GM12878 (cell line): ENCODE measurements around the gene COL27A1. TPM values are rescaled to one million over a fixed set of nuclear protein-coding genes. Genes with fewer than 3 reads are reported as not detected.

Experiments
- ATAC-seq: fragments of 200-7000 bp; cut with Tn5 transposase; 3 replicates; pipeline ENCODE4 v1.9.1; 2020; ENCODE audit warnings: mild to moderate bottlenecking, moderate library complexity
- BruUV-seq: library from RNA; stranded (reverse); fragments of 400-500 nt; replicated peaks from 2 replicates; lab custom pipeline; 2021; lab: Mats Ljungman, UMichigan
- CTCF ChIA-PET: fragments of 300-600 bp; sonication (Branson Sonifier 250); formaldehyde crosslinking; extraction: SDS; loops from one replicate; lab custom pipeline; 2021; ENCODE audit warnings: inconsistent platforms; lab: Yijun Ruan, JAX
- POLR2A ChIA-PET: fragments of 350-600 bp; formaldehyde crosslinking; extraction: SDS; loops from one replicate; lab custom pipeline; 2021; ENCODE audit warnings: inconsistent platforms; lab: Charles Lee
- RAD21 ChIA-PET: fragments of 300-600 bp; sonication (Branson Sonifier 250); formaldehyde crosslinking; loops from one replicate; lab custom pipeline; 2023; ENCODE audit warnings: antibody characterized with exemption; ENCODE audit not compliant: unreplicated experiment; lab: Charles Lee
- SMC1A ChIA-PET: fragments of 300-600 bp; sonication (Branson Sonifier 250); formaldehyde crosslinking; loops from one replicate; lab custom pipeline; 2023; ENCODE audit not compliant: unreplicated experiment, uncharacterized antibody; lab: Charles Lee
- DNase-seq: peaks from one replicate; pipeline ENCODE4 v3.0.0-alpha.2; 2011; ENCODE audit warnings: low read depth, low spot score
- FAIRE-seq: peaks from 3 replicates; lab custom pipeline; 2011; peaks lifted over from hg19 to GRCh38; lab: Jason Lieb, UNC
- H2AFZ ChIP-seq: 2 replicates; pipeline ENCODE4 v1.6.0; 2011; ENCODE audit warnings: low read depth, low read length, control low read depth; ENCODE audit not compliant: control insufficient read depth
- H3K27ac ChIP-seq: 2 replicates; pipeline ENCODE4 v1.5.1; 2011; ENCODE audit warnings: control low read depth; ENCODE audit not compliant: control insufficient read depth, insufficient read depth
- H3K27me3 ChIP-seq, 2 experiments: replicated peaks in 1 of 2; 2 replicates each; pipeline versions ENCODE4 v1.6.0 to v1.6.1; 2011; ENCODE audit warnings: low read length in 1 of 2; ENCODE audit not compliant: control insufficient read depth in 2 of 2, insufficient read depth in 2 of 2
- H3K36me3 ChIP-seq, 2 experiments: 2 replicates each; pipeline ENCODE4 v1.5.1; 2011; ENCODE audit warnings: low read length in 1 of 2; ENCODE audit not compliant: control insufficient read depth in 2 of 2, insufficient read depth in 2 of 2
- H3K4me1 ChIP-seq: 2 replicates; pipeline ENCODE4 v1.6.1; 2011; ENCODE audit warnings: mild to moderate bottlenecking, low read length, moderate library complexity, mixed read lengths; ENCODE audit not compliant: control insufficient read depth, insufficient read depth
- H3K4me2 ChIP-seq: 2 replicates; pipeline ENCODE4 v1.6.0; 2011; ENCODE audit warnings: control low read depth; ENCODE audit not compliant: control insufficient read depth, insufficient read depth
- H3K4me3 ChIP-seq: fragments of 200-600 bp; sonication (generic); 2 replicates; pipeline ENCODE4 v1.5.1; 2016
- H3K79me2 ChIP-seq: 2 replicates; pipeline ENCODE4 v1.6.0; 2011; ENCODE audit warnings: low read length; ENCODE audit not compliant: control insufficient read depth, insufficient read depth
- H3K9ac ChIP-seq: 2 replicates; pipeline ENCODE4 v1.8.0; 2011; ENCODE audit warnings: low read length, control low read depth, mixed read lengths; ENCODE audit not compliant: control insufficient read depth, insufficient read depth
- H3K9me3 ChIP-seq: replicated peaks from 3 replicates; pipeline ENCODE4 v1.5.1; 2011; ENCODE audit warnings: mild to moderate bottlenecking, low read length; ENCODE audit not compliant: control insufficient read depth, insufficient read depth
- H4K20me1 ChIP-seq: 2 replicates; pipeline ENCODE4 v1.6.0; 2011; ENCODE audit not compliant: control insufficient read depth, insufficient read depth
- EED ChIP-seq: sonication (generic); IDR thresholded peaks from 2 replicates; pipeline ENCODE4 v1.6.1; 2016; ENCODE audit warnings: antibody characterized with exemption, low read depth
- NFIC ChIP-seq: IDR thresholded peaks from 2 replicates; pipeline ENCODE4 v1.6.1; 2012; ENCODE audit warnings: low read depth, mild to moderate bottlenecking, inconsistent platforms, low read length, moderate library complexity
- NFYA ChIP-seq: IDR thresholded peaks from 2 replicates; pipeline ENCODE4 v1.6.1; 2011; ENCODE audit warnings: low read depth, mild to moderate bottlenecking, low read length, improper control_type of control experiment, borderline replicate concordance
- RB1 ChIP-seq: fragments of 450-650 bp; formaldehyde crosslinking; IDR thresholded peaks from 2 replicates; pipeline ENCODE4 v1.6.1; 2017; ENCODE audit warnings: mild to moderate bottlenecking, borderline replicate concordance
- RUNX3 ChIP-seq: IDR thresholded peaks from 2 replicates; pipeline ENCODE4 v1.6.1; 2012; ENCODE audit warnings: low read length, inconsistent platforms
- ZNF207 ChIP-seq: fragments of 450-650 bp; IDR thresholded peaks from 2 replicates; pipeline ENCODE4 v1.6.1; 2014; ENCODE audit warnings: antibody characterized with exemption, mild to moderate bottlenecking, borderline replicate concordance
- ZNF274 ChIP-seq: IDR thresholded peaks from one replicate; pipeline ENCODE4 v1.8.0; 2011; ENCODE audit not compliant: insufficient read length, insufficient read depth
- WGBS: methylation state at CpG from one replicate; pipeline ENCODE4 v1.1.6; 2016; ENCODE audit warnings: low lambda C conversion rate; ENCODE audit not compliant: insufficient replicate concordance, insufficient coverage; ENCODE audit errors: missing lambda C conversion rate; 5-methylcytosine and 5-hydroxymethylcytosine counted together
- in situ Hi-C: fragments of 300-500 bp; cut with MboI; formaldehyde crosslinking; loops from 9 replicates; pipeline ENCODE4 v1.14.3; 2018; ENCODE audit warnings: mixed read lengths
- intact Hi-C: fragments of 100-400 bp; cut with micrococcal nuclease; formaldehyde crosslinking; loops from one replicate; pipeline ENCODE4 v1.14.2; 2022; ENCODE audit not compliant: unreplicated experiment
- polyA plus RNA-seq, 11 experiments: library from polyadenylated mRNA; depleted of rRNA in 4 of 11; unstranded in 6 of 11; stranded (reverse) in 5 of 11; fragments of >200 nt; fragmentation: Nextera tagmentation in 4 of 11; fragmentation: Illumina TruSeq in 1 of 11; extraction: Ambion mirVana in 4 of 11; extraction: Trizol in 1 of 11; gene quantifications; 1 replicate in 1 of 11; 2 replicates in 10 of 11; pipeline versions ENCODE4 v1.2.1 to v1.2.3, GENCODE V29; 2011 to 2016; ENCODE audit warnings: inconsistent platforms in 2 of 11, missing spikeins in 2 of 11, low read depth in 1 of 11
- total RNA-seq, 4 experiments: library from RNA; depleted of rRNA in 3 of 4; stranded (reverse); fragments of >200 nt in 3 of 4; fragmentation: Illumina TruSeq in 1 of 4; extraction: Trizol in 1 of 4; gene quantifications; 2 replicates each; pipeline versions ENCODE4 v1.2.1 to v1.2.3, GENCODE V29; 2013 to 2021
- TF ChIP-seq, protein P1 (sequence below): fragments of 450-650 bp; formaldehyde crosslinking; IDR thresholded peaks from 2 replicates; pipeline ENCODE4 v1.5.0; 2022; ENCODE audit warnings: mild to moderate bottlenecking, missing genetic modification characterization
- TF ChIP-seq, protein P2 (sequence below): fragments of 450-650 bp; IDR thresholded peaks from 2 replicates; pipeline ENCODE4 v1.6.1; 2017; ENCODE audit warnings: mild to moderate bottlenecking, moderate library complexity
- TF ChIP-seq, protein P3 (sequence below): fragments of 450-650 bp; IDR thresholded peaks from 2 replicates; pipeline ENCODE4 v1.6.1; 2016; ENCODE audit warnings: mild to moderate bottlenecking

Gene COL27A1
- total and polyA plus RNA-seq, 10 of the 15 experiments (the other 5 are each of a cell fraction or from before 2014, with no cell fraction given) = 0.10 TPM; not detected in 9

DNA sequence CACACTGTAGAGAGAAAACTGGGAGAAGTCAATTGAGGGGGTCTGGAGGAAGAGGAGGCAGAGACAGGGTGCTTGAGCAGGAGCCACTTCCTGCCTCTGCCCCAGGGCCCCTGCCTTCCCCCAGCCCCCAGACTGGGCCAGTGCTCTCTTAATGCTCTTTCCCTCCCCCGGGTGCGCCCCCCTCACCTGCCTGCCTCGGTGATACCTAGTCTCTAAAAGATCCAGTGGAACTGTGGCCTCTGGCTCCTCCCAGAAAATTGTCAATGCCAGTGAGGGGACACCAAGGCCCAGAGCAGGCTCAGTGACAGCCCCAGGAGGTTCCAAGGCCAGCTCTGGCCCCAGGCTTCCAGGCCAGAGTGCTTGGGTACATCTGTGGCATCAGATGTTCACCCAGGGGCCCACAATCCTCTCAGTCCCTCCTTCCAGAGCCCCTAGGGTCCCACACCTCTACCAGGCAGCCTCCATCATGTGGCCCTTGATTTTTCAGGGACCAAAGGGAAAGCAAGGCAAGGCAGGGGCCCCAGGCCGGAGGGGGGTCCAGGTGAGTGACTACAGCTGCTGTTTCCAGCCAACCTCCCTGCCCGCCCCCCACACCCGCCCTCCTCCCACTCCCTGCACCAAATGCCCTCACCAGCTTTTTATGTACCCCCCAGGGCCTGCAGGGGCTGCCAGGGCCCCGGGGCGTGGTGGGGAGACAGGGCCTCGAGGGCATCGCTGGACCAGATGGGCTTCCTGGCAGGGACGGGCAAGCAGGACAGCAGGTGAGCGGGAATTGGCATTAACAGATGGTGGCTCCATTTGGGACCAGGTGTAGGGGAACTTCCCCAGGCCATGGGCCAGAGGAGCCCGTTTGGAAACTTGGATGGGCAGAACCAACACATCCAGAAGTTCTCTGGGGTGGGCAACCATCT lies 134.5 kb downstream of the COL27A1 start (continued):
- TF ChIP-seq, protein P1, sequence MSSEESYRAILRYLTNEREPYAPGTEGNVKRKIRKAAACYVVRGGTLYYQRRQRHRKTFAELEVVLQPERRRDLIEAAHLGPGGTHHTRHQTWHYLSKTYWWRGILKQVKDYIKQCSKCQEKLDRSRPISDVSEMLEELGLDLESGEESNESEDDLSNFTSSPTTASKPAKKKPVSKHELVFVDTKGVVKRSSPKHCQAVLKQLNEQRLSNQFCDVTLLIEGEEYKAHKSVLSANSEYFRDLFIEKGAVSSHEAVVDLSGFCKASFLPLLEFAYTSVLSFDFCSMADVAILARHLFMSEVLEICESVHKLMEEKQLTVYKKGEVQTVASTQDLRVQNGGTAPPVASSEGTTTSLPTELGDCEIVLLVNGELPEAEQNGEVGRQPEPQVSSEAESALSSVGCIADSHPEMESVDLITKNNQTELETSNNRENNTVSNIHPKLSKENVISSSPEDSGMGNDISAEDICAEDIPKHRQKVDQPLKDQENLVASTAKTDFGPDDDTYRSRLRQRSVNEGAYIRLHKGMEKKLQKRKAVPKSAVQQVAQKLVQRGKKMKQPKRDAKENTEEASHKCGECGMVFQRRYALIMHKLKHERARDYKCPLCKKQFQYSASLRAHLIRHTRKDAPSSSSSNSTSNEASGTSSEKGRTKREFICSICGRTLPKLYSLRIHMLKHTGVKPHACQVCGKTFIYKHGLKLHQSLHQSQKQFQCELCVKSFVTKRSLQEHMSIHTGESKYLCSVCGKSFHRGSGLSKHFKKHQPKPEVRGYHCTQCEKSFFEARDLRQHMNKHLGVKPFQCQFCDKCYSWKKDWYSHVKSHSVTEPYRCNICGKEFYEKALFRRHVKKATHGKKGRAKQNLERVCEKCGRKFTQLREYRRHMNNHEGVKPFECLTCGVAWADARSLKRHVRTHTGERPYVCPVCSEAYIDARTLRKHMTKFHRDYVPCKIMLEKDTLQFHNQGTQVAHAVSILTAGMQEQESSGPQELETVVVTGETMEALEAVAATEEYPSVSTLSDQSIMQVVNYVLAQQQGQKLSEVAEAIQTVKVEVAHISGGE = no peak
- TF ChIP-seq RB1 (no peak), ZNF207 (no peak), ZNF274 (no peak)

DNA sequence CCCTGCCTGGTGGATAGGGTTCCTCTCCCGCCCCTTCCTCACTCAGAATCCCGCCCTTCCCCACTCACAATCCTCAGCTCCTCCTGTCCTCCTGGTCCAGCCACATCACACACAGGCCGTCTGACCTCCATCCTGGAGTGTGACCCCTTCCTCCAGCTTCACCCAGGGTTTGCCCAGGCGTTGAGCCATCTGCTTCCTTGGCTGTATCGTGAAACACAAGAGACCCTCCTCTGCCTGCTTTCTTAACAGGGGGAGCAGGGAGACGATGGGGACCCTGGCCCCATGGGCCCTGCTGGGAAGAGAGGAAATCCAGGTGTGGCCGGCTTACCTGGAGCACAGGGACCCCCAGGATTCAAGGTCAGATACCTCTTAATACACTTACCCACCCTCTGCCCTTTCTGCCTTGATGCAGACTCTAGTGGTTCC lies 135.2 kb downstream of the COL27A1 start:
- TF ChIP-seq EED = no peak
- no peak for TF ChIP-seq NFIC
- TF ChIP-seq, protein P2, sequence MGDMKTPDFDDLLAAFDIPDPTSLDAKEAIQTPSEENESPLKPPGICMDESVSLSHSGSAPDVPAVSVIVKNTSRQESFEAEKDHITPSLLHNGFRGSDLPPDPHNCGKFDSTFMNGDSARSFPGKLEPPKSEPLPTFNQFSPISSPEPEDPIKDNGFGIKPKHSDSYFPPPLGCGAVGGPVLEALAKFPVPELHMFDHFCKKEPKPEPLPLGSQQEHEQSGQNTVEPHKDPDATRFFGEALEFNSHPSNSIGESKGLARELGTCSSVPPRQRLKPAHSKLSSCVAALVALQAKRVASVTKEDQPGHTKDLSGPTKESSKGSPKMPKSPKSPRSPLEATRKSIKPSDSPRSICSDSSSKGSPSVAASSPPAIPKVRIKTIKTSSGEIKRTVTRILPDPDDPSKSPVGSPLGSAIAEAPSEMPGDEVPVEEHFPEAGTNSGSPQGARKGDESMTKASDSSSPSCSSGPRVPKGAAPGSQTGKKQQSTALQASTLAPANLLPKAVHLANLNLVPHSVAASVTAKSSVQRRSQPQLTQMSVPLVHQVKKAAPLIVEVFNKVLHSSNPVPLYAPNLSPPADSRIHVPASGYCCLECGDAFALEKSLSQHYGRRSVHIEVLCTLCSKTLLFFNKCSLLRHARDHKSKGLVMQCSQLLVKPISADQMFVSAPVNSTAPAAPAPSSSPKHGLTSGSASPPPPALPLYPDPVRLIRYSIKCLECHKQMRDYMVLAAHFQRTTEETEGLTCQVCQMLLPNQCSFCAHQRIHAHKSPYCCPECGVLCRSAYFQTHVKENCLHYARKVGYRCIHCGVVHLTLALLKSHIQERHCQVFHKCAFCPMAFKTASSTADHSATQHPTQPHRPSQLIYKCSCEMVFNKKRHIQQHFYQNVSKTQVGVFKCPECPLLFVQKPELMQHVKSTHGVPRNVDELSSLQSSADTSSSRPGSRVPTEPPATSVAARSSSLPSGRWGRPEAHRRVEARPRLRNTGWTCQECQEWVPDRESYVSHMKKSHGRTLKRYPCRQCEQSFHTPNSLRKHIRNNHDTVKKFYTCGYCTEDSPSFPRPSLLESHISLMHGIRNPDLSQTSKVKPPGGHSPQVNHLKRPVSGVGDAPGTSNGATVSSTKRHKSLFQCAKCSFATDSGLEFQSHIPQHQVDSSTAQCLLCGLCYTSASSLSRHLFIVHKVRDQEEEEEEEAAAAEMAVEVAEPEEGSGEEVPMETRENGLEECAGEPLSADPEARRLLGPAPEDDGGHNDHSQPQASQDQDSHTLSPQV = no peak
- TF ChIP-seq, protein P3, sequence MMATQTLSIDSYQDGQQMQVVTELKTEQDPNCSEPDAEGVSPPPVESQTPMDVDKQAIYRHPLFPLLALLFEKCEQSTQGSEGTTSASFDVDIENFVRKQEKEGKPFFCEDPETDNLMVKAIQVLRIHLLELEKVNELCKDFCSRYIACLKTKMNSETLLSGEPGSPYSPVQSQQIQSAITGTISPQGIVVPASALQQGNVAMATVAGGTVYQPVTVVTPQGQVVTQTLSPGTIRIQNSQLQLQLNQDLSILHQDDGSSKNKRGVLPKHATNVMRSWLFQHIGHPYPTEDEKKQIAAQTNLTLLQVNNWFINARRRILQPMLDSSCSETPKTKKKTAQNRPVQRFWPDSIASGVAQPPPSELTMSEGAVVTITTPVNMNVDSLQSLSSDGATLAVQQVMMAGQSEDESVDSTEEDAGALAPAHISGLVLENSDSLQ = no peak
- no peak for TF ChIP-seq NFYA
- no peak for TF ChIP-seq RUNX3
- no peaks in the 10 kb centered on the region for H3K79me2 ChIP-seq
- H3K27me3 ChIP-seq = no peaks in the 10 kb centered on the region; a peak in 1 of 4 replicates
- H3K36me3 ChIP-seq = no peaks in the 10 kb centered on the region
- no peak overlapping the region for H3K4me2 ChIP-seq
- H4K20me1 ChIP-seq = 0 out of 2 replicates have a peak, but pooled peaks cover 2% of the 10 kb centered on the region
- H3K9ac ChIP-seq = no peak overlapping the region
- WGBS = 20% methylated on average over 5 of the region's 7 CpGs
- no peak overlapping the region for H2AFZ ChIP-seq
- H3K27ac ChIP-seq = no peak overlapping the region
- intact Hi-C loops (no loop called here), in situ Hi-C loops (loop anchor here (25.0 kb wide), 1 partner anchor 203 kb away; the partner anchor contains the start of genes AMBP and KIF12)
- H3K4me1 ChIP-seq = no peaks in the 10 kb centered on the region
- H3K4me3 ChIP-seq = no peak overlapping the region
- POLR2A ChIA-PET = no interaction called here
- FAIRE-seq = no peak
- H3K9me3 ChIP-seq = no peaks in the 10 kb centered on the region
- CTCF ChIA-PET = interaction anchor here (0.5 to 5.8 kb wide), 28 partner anchors 8 to 735 kb away, joined by 3 to 61 read pairs (median 4); partner anchors contain the start of gene COL27A1
- RAD21 ChIA-PET = interaction anchor here (0.6 to 2.7 kb wide), 6 partner anchors 19 to 461 kb away, joined by 3 to 24 read pairs (median 4); no protein-coding TSS in a partner anchor
- peak; percentile 38 for ATAC-seq
- SMC1A ChIA-PET = interaction anchor here (0.9 to 1.5 kb wide), 6 partner anchors 11 to 363 kb away, joined by 3 to 4 read pairs (median 3); no protein-coding TSS in a partner anchor
- DNase-seq = no peak
- BruUV-seq = no TSS peak
